Measurements from ENCODE around the gene PRKCA. TPM values are rescaled to one million over a fixed set of nuclear protein-coding genes. Genes with fewer than 3 reads are reported as not detected.

PRKCA gene
- total RNA-seq, 2 experiments from 2014 or later = 75.1 to 78.5 TPM

DNA sequence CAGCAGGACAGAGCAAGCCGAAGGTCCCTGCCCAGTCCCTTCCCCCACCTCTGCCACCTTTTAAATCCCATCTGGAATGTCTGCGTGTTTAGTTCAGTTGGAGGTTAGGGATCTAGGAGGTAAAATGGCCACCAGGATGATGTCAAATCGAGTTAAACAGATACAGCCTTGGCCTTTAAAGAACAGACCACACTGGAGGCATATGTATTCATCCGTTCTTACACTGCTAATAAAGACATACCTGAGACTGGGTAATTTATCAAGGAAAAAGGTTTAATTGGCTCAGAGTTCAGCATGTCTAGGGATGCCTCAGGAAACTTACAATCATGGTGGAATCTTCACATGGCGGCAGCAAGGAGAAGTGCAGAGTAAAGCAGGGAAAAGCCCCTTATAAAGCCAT is 364.7 kb downstream of the PRKCA start:
- no peaks in the 10 kb centered on the region for H3K27me3 Mint-ChIP-seq
- H3K4me3 Mint-ChIP-seq = peak overlapping the region; percentile 31
- peaks cover 28% of the 10 kb centered on the region for H3K36me3 Mint-ChIP-seq
- peaks cover 81% of the 10 kb centered on the region for H3K4me1 Mint-ChIP-seq (ENCODE audit: low read depth)
- no peak for DNase-seq
- intact Hi-C loops (cut with micrococcal nuclease) = loop anchor here (1.0 to 5.0 kb wide), 5 partner anchors 10 to 360 kb away; no protein-coding TSS in a partner anchor
- no peaks in the 10 kb centered on the region for H3K9me3 Mint-ChIP-seq
- ChIA-PET CTCF (no interaction called here), POLR2A (no interaction called here)
- H3K27ac Mint-ChIP-seq = peak overlapping the region; percentile 69

DNA sequence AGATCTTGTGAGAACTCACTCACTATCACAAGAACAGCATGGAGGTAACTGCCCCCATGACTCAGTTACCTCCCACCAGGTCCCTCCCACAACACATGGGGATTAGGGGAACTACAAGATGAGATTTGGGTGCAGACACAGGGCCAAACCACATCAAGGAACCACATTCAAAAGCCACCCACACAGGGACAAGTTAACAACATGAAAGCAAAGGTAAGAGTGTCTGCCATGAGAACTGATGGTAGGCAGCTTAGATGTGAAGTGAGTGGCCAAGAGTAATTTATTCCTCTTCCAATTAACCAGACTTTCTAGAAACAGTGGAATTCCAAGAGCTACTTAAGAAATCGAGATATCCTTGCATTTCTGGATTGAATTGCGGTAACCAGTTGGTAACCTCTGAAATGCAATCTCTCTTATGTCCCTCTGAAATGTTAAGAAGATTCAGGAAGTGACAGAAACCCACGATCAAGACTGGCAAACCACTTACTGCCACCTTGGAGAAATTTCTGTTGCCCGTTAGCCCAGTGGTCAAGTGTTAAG is 365.1 kb downstream of the PRKCA start:
- Mint-ChIP-seq H3K27ac (peak overlapping the region; percentile 69), H3K4me3 (peak overlapping the region; percentile 31), H3K36me3 (peaks cover 28% of the 10 kb centered on the region), H3K27me3 (no peaks in the 10 kb centered on the region), H3K4me1 (ENCODE audit: low read depth) (peaks cover 80% of the 10 kb centered on the region), H3K9me3 (no peaks in the 10 kb centered on the region)
- intact Hi-C loops (cut with micrococcal nuclease) = loop anchor here (1.0 to 5.0 kb wide), 5 partner anchors 10 to 360 kb away; no protein-coding TSS in a partner anchor
- ChIA-PET CTCF (no interaction called here), POLR2A (no interaction called here)
- peak; percentile 85 for DNase-seq

DNA sequence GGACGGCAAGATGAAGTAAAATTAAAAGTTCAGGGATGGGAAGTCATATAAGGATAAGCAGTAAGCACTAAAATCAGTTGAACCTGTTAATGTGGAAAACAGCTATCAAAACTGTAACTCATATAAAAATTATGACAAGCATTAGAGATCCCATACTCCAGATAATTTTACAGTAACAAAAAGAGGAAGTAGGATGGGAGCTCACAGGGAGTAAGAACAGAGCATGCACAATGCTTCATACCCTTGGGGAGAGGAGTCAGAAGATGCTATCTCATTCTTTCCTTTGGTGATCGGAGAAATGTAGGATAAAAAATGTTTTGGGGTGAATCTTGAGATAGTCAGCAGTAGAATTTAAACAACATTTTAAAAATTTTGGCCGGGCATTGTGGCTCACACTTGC is 367.8 kb downstream of the PRKCA start:
- CTCF ChIA-PET = interaction anchor here (0.6 to 0.9 kb wide), 3 partner anchors 14 to 208 kb away, joined by 3 read pairs; no protein-coding TSS in a partner anchor

DNA sequence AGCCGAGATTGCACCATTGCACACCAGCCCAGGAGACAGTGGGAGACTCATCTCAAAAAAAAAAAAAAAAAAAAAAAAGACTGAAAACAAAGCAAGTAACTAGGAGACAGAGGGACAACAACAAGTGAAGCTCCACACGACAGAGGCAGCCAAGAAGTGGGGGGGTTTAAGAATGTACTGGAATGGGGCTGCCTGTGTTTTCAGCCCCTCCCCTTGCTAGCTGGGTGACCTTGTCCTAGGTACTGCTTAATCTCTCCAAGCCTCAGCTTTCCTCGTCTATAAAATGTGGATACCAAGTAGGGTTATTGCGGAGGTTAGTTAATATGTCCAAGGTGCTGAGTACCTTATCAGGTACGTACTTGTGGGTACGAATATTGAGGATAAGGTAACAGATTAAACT is 368.7 kb downstream of the PRKCA start:
- peaks cover 73% of the 10 kb centered on the region for H3K4me1 Mint-ChIP-seq (ENCODE audit: low read depth)
- no peaks in the 10 kb centered on the region for H3K9me3 Mint-ChIP-seq
- DNase-seq = no peak
- H3K27me3 Mint-ChIP-seq = no peaks in the 10 kb centered on the region
- no peak overlapping the region for H3K4me3 Mint-ChIP-seq
- CTCF ChIA-PET = no interaction called here
- H3K27ac Mint-ChIP-seq = no peak overlapping the region
- POLR2A ChIA-PET = no interaction called here
- peaks cover 28% of the 10 kb centered on the region for H3K36me3 Mint-ChIP-seq
- intact Hi-C loops (cut with micrococcal nuclease) = loop anchor here (5.0 to 10.0 kb wide), 3 partner anchors 104 to 236 kb away; no protein-coding TSS in a partner anchor

More for the DNA sequence above, 367.8 kb downstream of the PRKCA start:
- H3K9me3 Mint-ChIP-seq = no peaks in the 10 kb centered on the region
- POLR2A ChIA-PET = no interaction called here
- DNase-seq = no peak
- H3K27ac Mint-ChIP-seq = no peak overlapping the region
- peaks cover 80% of the 10 kb centered on the region for H3K4me1 Mint-ChIP-seq (ENCODE audit: low read depth)
- peaks cover 26% of the 10 kb centered on the region for H3K36me3 Mint-ChIP-seq
- no peak overlapping the region for H3K4me3 Mint-ChIP-seq
- intact Hi-C loops (cut with micrococcal nuclease) = loop anchor here (5.0 to 10.0 kb wide), 3 partner anchors 103 to 235 kb away; no protein-coding TSS in a partner anchor
- no peaks in the 10 kb centered on the region for H3K27me3 Mint-ChIP-seq

DNA sequence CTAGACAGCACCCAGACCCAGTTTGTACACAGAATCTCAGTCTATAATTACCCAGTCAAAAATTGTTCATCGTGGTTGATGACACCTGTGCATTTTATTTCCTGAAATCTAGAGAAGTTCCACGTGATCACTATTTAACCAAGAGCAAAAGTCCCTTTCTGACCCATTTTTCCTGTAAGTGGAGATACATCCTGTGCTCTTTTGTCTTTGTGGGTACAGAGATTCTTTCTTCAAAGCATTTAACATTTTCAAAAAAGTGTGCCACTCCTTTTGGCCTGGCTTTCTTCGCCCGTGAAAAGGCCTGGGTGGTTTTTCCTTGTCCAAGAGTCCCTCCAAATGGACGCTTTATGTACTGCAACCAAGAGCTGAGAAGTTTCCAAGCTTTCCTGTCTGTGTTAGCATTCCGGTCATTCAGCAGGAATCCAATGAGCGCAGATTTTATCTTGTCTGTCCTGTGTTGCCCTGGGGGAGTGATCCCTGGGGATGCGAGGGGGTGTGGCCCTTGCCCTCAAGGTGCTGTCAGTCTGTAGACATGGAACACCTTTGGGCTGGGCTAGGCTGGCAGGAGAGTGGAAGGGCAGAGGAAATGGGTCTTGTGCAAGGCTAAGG is 371.4 kb downstream of the PRKCA start:
- ChIA-PET CTCF (interaction anchor here (0.6 to 1.6 kb wide), 5 partner anchors 13 to 475 kb away, joined by 3 to 5 read pairs (median 3); no protein-coding TSS in a partner anchor), POLR2A (interaction anchor here (0.7 kb wide), 1 partner anchor 360 kb away, joined by 3 read pairs; no protein-coding TSS in a partner anchor)
- Mint-ChIP-seq H3K27ac (peak overlapping the region; percentile 83), H3K27me3 (no peaks in the 10 kb centered on the region), H3K4me3 (peak overlapping the region; percentile 27), H3K4me1 (ENCODE audit: low read depth) (peaks cover 68% of the 10 kb centered on the region), H3K36me3 (peaks cover 32% of the 10 kb centered on the region), H3K9me3 (peaks cover 9% of the 10 kb centered on the region)
- intact Hi-C loops (cut with micrococcal nuclease) = loop anchor here (1.0 to 10.0 kb wide), 8 partner anchors 17 to 473 kb away; no protein-coding TSS in a partner anchor
- DNase-seq = peak; percentile 54

DNA sequence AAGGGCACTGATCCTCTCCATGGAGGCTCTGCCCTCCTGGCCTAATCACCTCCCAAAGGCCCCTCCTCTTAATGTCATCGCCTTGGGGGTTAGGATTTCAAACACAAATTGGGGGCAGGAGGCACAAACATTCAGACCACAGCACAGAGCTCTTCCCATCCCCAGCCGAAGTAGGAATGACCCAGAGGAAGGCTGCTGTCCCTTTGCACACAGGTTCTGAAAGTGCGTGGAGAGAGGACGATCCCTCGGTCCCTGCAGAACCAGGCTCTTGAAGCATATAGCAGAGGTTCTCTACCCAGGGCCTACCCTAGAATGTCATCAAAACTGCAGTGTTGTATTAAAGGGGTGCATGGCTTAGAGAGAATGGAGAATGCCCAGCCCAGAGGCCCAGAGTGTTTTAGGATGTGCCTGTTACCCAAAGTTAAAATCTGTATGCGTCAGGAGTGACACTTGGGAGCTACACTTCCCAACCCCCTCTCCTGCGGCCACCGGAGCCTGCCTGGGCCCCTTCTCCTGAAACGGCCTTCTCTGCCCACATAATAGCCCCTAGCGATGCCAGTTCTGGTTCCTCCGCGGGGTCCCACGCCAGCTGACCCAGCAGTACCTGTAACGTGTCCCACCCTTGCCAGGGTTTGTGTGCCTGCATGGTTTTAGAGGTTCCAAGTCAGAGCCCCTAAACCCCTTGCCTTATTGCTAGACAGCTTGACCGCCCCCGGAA is 373.0 kb downstream of the PRKCA start:
- H3K27me3 Mint-ChIP-seq = no peaks in the 10 kb centered on the region
- POLR2A ChIA-PET = no interaction called here
- peaks cover 26% of the 10 kb centered on the region for H3K36me3 Mint-ChIP-seq
- H3K4me3 Mint-ChIP-seq = no peak overlapping the region
- H3K4me1 Mint-ChIP-seq (ENCODE audit: low read depth) = peaks cover 62% of the 10 kb centered on the region
- DNase-seq = no peak
- no peak overlapping the region for H3K27ac Mint-ChIP-seq
- CTCF ChIA-PET = interaction anchor here (0.6 to 1.6 kb wide), 3 partner anchors 420 to 476 kb away, joined by 3 to 5 read pairs (median 3); no protein-coding TSS in a partner anchor
- intact Hi-C loops (cut with micrococcal nuclease) = loop anchor here (10.0 kb wide), 2 partner anchors 131 to 241 kb away; no protein-coding TSS in a partner anchor
- H3K9me3 Mint-ChIP-seq = peaks cover 9% of the 10 kb centered on the region

DNA sequence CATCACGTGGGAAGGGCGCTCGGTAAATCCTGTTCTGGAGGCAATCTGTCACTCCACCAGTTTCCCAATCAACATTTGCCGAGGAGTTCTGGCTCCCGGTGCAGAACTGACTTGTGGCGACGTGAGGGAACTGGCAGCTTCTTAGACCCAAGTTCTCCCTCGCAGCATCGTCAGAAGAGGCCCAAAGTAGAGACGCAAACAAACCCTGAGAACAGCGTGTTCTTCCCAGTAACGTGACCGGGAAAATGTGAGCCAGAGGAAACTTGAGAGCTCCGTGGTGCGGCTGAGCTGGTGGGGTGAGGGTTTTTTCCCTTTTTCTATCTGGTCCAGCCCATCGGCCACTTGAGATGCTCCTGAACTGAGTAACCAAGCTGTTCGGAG is 373.6 kb downstream of the PRKCA start:
- Mint-ChIP-seq H3K9me3 (peaks cover 9% of the 10 kb centered on the region), H3K27ac (no peak overlapping the region), H3K4me1 (ENCODE audit: low read depth) (peaks cover 61% of the 10 kb centered on the region), H3K4me3 (no peak overlapping the region), H3K36me3 (peaks cover 26% of the 10 kb centered on the region), H3K27me3 (no peaks in the 10 kb centered on the region)
- intact Hi-C loops (cut with micrococcal nuclease) = loop anchor here (10.0 kb wide), 2 partner anchors 131 to 241 kb away; no protein-coding TSS in a partner anchor
- no peak for DNase-seq
- CTCF ChIA-PET = interaction anchor here (0.5 to 0.8 kb wide), 3 partner anchors 385 to 476 kb away, joined by 3 read pairs; no protein-coding TSS in a partner anchor
- POLR2A ChIA-PET = interaction anchor here (0.5 kb wide), 1 partner anchor 43 kb away, joined by 3 read pairs; no protein-coding TSS in a partner anchor

DNA sequence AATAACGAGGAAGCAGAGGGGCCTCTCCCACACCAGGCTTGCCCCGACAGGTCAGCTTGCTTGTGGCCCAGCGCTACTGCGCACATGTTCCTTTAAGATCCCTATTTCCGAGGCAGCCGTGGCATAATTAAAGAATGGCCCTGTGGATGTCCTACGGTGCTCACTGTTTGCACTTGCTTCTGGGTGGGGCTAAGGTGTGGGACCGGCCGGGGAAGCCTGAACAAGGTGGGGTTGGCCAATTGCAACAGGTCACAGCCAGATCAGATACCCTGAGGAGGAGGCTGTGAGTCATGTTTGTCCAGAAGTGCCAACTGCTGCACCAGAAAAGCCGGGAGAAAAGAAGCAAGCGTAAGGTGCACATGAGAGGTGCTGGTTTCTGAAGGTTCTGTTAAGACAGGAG is 374.0 kb downstream of the PRKCA start:
- H3K9me3 Mint-ChIP-seq = peaks cover 9% of the 10 kb centered on the region
- H3K4me3 Mint-ChIP-seq = no peak overlapping the region
- ChIA-PET POLR2A (interaction anchor here (0.5 kb wide), 2 partner anchors 43 to 127 kb away, joined by 3 to 4 read pairs; no protein-coding TSS in a partner anchor), CTCF (interaction anchor here (0.5 kb wide), 1 partner anchor 385 kb away, joined by 3 read pairs; no protein-coding TSS in a partner anchor)
- no peaks in the 10 kb centered on the region for H3K27me3 Mint-ChIP-seq
- H3K4me1 Mint-ChIP-seq (ENCODE audit: low read depth) = peaks cover 60% of the 10 kb centered on the region
- H3K36me3 Mint-ChIP-seq = peaks cover 28% of the 10 kb centered on the region
- DNase-seq = no peak
- intact Hi-C loops (cut with micrococcal nuclease) = loop anchor here (10.0 kb wide), 2 partner anchors 132 to 242 kb away; no protein-coding TSS in a partner anchor
- no peak overlapping the region for H3K27ac Mint-ChIP-seq

DNA sequence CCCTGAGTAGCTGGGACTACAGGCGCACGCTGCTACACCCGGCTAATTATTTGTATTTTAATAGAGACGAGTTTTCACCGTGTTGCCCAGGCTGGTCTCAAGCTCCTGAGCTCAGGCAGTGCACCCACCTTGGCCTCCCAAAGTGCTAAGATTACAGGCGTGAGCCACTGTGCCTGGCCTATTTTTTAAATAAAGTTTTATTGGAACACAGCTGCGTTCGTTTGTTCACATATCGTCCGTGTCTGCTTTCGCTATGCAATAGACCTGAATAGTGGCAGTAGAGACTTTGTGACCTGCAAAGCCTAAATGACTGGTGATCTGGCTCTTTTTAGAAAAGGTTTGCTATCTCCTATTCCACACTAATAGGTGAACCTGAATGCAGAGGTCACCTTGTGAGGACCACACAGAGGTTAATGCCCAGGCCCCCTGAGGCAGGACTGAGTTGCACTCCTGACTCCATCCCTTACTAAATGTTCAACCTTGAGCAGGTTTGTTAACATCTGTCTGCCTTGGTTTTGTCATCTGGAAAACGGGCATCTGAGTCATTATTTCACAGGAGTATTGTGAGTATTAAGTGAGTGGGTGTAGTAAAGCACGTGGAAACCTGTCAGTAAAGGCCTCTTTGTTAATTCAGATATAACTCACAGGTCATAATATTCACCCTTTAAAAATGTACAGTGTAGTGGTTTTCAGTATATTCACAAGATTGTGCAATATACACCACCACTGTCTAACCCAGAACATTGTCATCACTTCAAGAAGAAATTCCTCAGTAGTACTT is 375.0 kb downstream of the PRKCA start:
- H3K27ac Mint-ChIP-seq = peak overlapping the region; percentile 9
- H3K4me3 Mint-ChIP-seq = no peak overlapping the region
- intact Hi-C loops (cut with micrococcal nuclease) = loop anchor here (1.0 to 10.0 kb wide), 4 partner anchors 10 to 243 kb away; no protein-coding TSS in a partner anchor
- peaks cover 54% of the 10 kb centered on the region for H3K4me1 Mint-ChIP-seq (ENCODE audit: low read depth)
- peaks cover 9% of the 10 kb centered on the region for H3K9me3 Mint-ChIP-seq
- no peaks in the 10 kb centered on the region for H3K27me3 Mint-ChIP-seq
- DNase-seq = no peak
- POLR2A ChIA-PET = no interaction called here
- CTCF ChIA-PET = no interaction called here
- peaks cover 28% of the 10 kb centered on the region for H3K36me3 Mint-ChIP-seq

DNA sequence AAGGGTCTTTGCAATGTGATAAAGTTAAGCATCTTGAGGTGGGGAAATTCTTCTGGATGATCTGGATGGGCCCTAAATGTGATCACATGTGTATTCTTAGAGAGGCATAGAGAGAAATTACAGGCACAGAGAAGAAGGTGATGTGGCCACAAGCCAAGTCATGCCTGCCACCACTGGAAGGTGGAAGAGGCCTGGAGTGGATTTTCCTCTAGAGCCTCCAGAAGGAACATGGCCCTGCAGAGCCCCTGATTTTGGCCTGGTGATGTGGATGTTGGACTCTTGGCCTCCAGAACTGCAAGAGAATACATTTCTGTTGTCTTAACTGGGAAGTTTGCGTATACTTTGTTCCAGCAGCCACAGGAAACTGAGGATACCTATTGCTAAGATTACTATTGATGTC is 375.6 kb downstream of the PRKCA start:
- Mint-ChIP-seq H3K36me3 (peaks cover 28% of the 10 kb centered on the region), H3K9me3 (peaks cover 9% of the 10 kb centered on the region), H3K4me1 (ENCODE audit: low read depth) (peaks cover 50% of the 10 kb centered on the region), H3K4me3 (no peak overlapping the region), H3K27me3 (no peaks in the 10 kb centered on the region), H3K27ac (peak overlapping the region; percentile 9)
- intact Hi-C loops (cut with micrococcal nuclease) = loop anchor here (10.0 kb wide), 2 partner anchors 133 to 243 kb away; no protein-coding TSS in a partner anchor
- ChIA-PET POLR2A (no interaction called here), CTCF (no interaction called here)
- no peak for DNase-seq

DNA sequence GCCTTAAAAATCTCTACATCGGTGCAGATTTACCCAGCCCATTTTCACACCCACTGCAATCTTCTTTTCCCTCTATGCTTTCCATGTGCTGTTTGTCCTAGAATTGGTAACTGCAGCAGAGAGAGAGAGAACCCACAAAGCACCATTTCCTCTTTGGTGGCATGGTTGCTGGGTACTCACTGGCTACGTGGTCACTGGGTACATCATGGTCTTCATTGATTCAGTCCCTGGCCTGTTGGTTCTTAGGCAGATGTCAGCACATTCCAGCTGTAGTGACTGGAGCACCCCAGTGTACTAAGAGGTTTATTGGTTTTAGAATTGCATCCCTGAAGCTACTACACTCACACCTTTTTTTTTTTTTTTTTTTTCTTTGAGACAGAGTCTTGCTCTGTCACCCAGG is 376.4 kb downstream of the PRKCA start:
- no peak for DNase-seq
- Mint-ChIP-seq H3K4me1 (ENCODE audit: low read depth) (peaks cover 42% of the 10 kb centered on the region), H3K36me3 (peaks cover 28% of the 10 kb centered on the region), H3K4me3 (no peak overlapping the region), H3K27me3 (no peaks in the 10 kb centered on the region), H3K9me3 (peaks cover 9% of the 10 kb centered on the region), H3K27ac (no peak overlapping the region)
- CTCF ChIA-PET = no interaction called here
- intact Hi-C loops (cut with micrococcal nuclease) = loop anchor here (10.0 kb wide), 2 partner anchors 134 to 244 kb away; no protein-coding TSS in a partner anchor
- POLR2A ChIA-PET = no interaction called here
